Measurements from ENCODE around the gene KRTAP19-4.
"Not testable (repeated sequence)": the region's sequence is repeated elsewhere in the genome, so short reads cannot be mapped to it uniquely, and the experiment has no call there.

The KRTAP19-4 gene
- total RNA-seq, result 0 reads per million in 9 experiments

DNA sequence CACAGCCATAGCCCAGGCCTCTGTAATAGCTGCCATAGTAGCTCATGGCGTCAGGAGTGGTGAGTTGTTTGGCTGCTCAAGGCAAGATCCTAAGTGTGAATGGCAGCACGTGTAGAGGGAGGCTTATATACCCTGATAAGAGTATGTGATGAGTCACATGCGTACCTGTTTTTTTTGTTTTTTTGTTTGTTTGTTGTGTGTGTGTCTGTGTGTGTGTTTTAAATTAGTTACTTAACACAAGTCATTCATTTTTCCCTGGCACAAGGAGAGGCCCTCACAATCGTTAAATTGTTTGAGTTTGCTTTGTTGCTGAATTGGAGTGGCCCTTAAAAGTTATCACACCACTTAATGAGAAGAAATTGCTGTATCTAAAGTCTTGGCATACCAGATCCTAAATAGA, at the start of gene KRTAP19-4:
TSS of gene KRTAP19-4 (minus strand) at position 101 of the 400 bp plus-strand sequence. CDS start at position 46, 55 bp downstream.
- Mint-ChIP-seq H3K27ac (no peak within 1 kb of the TSS), H3K4me3 (no peak within 1 kb of the TSS), H3K4me1 (ENCODE audit: low read depth in 2 of 2) (no peaks in the 10 kb centered on the region), H3K36me3 (ENCODE audit: insufficient read depth) (no peaks in the 10 kb centered on the region), H3K27me3 (no peaks in the 10 kb centered on the region), H3K9me3 (no peaks in the 10 kb centered on the region)
- DNase-seq (no peak), ATAC-seq (replicated peaks) (no peak)

- no peak within 1 kb of the TSS for H3K27ac Mint-ChIP-seq
- H3K9me3 Mint-ChIP-seq, result peaks cover 5 to 7% of the 10 kb centered on the region in 2 donors
- ATAC-seq (replicated peaks) (no peak), DNase-seq (no peak)
- H3K27me3 Mint-ChIP-seq, result no peaks in the 10 kb centered on the region
- no peaks in the 10 kb centered on the region for H3K4me1 Mint-ChIP-seq (ENCODE audit: low read depth in 2 of 2)
- H3K36me3 Mint-ChIP-seq (ENCODE audit: insufficient read depth), result no peaks in the 10 kb centered on the region
- H3K4me3 Mint-ChIP-seq, result no peak within 1 kb of the TSS
Observed at GRCh38 chr21:30541764-30542163, 44.8 kb upstream of the KRTAP19-4 start, which contains the start of gene KRTAP19-6. Gene KRTAP19-6 (minus strand): TSS chr21:30541864. CDS start chr21:30541833, 31 bp downstream.

GRCh38 chr21:30518876-30519275, 21.9 kb upstream of the KRTAP19-4 start:
- no peak overlapping the region for H3K4me3 Mint-ChIP-seq

DNA sequence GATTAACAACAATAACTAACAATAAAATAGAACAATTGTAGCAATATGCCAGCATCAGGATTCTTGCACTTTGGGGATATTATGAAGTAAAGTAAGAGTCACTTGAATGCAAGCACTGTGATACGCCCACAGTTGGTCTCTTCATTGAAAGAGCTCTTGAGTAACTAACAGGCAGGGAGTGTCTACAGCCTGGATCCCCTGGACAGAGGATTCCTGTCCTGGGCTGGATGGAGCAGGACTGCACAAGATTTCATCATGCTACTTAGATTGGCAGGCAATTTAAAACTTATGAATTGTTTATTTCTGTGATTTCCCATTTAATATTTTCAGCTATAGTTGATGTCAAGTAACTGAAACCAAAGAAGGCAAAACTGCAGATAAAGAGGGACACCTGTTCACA, 18.7 kb upstream of the KRTAP19-4 start:
- H3K27ac Mint-ChIP-seq, result no peak overlapping the region
- no peaks in the 10 kb centered on the region for H3K4me1 Mint-ChIP-seq (ENCODE audit: low read depth in 2 of 2)
- H3K36me3 Mint-ChIP-seq (ENCODE audit: insufficient read depth), result no peaks in the 10 kb centered on the region
- no peak overlapping the region for H3K4me3 Mint-ChIP-seq
- DNase-seq (no peak), ATAC-seq (replicated peaks) (no peak)
- H3K27me3 Mint-ChIP-seq, result no peaks in the 10 kb centered on the region
- peaks cover 0 to 3% of the 10 kb centered on the region in 2 donors for H3K9me3 Mint-ChIP-seq

More at GRCh38 chr21:30518876-30519275, 21.9 kb upstream of the KRTAP19-4 start:
- no peaks in the 10 kb centered on the region for H3K27me3 Mint-ChIP-seq
- peaks cover 0 to 3% of the 10 kb centered on the region in 2 donors for H3K9me3 Mint-ChIP-seq
- no peaks in the 10 kb centered on the region for H3K36me3 Mint-ChIP-seq (ENCODE audit: insufficient read depth)
- H3K27ac Mint-ChIP-seq, result no peak overlapping the region
- H3K4me1 Mint-ChIP-seq (ENCODE audit: low read depth in 2 of 2), result no peaks in the 10 kb centered on the region
- no peak for DNase-seq
- ATAC-seq (replicated peaks), result no peak

- H3K27me3 Mint-ChIP-seq, DNase-seq: not testable (repeated sequence)
Observed at GRCh38 chr21:30505621-30506205, 8.7 kb upstream of the KRTAP19-4 start.

GRCh38 chr21:30502041-30502440, 5.1 kb upstream of the KRTAP19-4 start, which contains the start of gene KRTAP19-5:
Gene KRTAP19-5 (minus strand): TSS chr21:30502141. CDS start chr21:30502090, 51 bp downstream.
- H3K9me3 Mint-ChIP-seq, result peaks cover 0 to 4% of the 10 kb centered on the region in 2 donors
- no peaks in the 10 kb centered on the region for H3K4me1 Mint-ChIP-seq (ENCODE audit: low read depth in 2 of 2)
- H3K4me3 Mint-ChIP-seq, result no peak within 1 kb of the TSS
- no peak for DNase-seq
- H3K27me3 Mint-ChIP-seq, result no peaks in the 10 kb centered on the region
- ATAC-seq (replicated peaks), result no peak
- H3K36me3 Mint-ChIP-seq (ENCODE audit: insufficient read depth), result no peaks in the 10 kb centered on the region
- H3K27ac Mint-ChIP-seq, result no peak within 1 kb of the TSS

More at GRCh38 chr21:30505621-30506205, 8.7 kb upstream of the KRTAP19-4 start:
- H3K4me3 Mint-ChIP-seq; H3K27ac Mint-ChIP-seq; ATAC-seq (replicated peaks); H3K36me3 Mint-ChIP-seq (ENCODE audit: insufficient read depth); H3K4me1 Mint-ChIP-seq (ENCODE audit: low read depth in 2 of 2); H3K9me3 Mint-ChIP-seq: not testable (repeated sequence)

GRCh38 chr21:30491963-30492428, 5.0 kb downstream of the KRTAP19-4 start, which contains the start of gene KRTAP19-3:
Gene KRTAP19-3 (minus strand): TSS chr21:30492013. CDS start chr21:30491957, 56 bp downstream.
- Mint-ChIP-seq H3K36me3 (ENCODE audit: insufficient read depth) (no peaks in the 10 kb centered on the region), H3K4me1 (ENCODE audit: low read depth in 2 of 2) (no peaks in the 10 kb centered on the region), H3K27me3 (no peaks in the 10 kb centered on the region), H3K27ac (no peak within 1 kb of the TSS), H3K9me3 (peaks cover 0 to 5% of the 10 kb centered on the region in 2 donors), H3K4me3 (no peak within 1 kb of the TSS)
- ATAC-seq (replicated peaks), result no peak
- no peak for DNase-seq

DNA sequence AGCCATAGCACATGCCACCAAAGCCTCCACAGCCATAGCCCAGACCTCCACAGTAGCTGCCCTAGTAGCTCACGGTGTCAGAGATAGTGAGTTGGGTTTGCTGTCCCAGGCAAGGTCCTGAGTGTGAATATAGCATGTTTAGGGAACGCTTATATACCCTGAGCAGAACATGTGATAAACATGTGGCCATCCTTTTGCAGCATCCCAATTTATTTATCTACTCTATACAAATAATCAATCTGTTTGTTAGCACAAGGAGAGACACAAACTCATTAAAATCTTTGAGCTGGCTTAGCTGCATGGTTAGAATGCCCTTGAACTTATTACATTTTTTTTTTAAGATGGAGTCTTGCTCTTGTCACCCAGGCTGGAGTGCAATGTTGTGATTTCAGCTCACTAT, 9.6 kb downstream of the KRTAP19-4 start, which contains the start of gene KRTAP19-2:
TSS of gene KRTAP19-2 (minus strand) at position 101 of the 400 bp plus-strand sequence. CDS start at position 13, 88 bp downstream.
- Mint-ChIP-seq H3K27me3 (no peaks in the 10 kb centered on the region), H3K4me1 (ENCODE audit: low read depth in 2 of 2) (no peaks in the 10 kb centered on the region), H3K9me3 (peaks cover 0 to 6% of the 10 kb centered on the region in 2 donors), H3K36me3 (ENCODE audit: insufficient read depth) (no peaks in the 10 kb centered on the region), H3K27ac (no peak within 1 kb of the TSS), H3K4me3 (no peak within 1 kb of the TSS)
- ATAC-seq (replicated peaks) (no peak), DNase-seq (no peak)

DNA sequence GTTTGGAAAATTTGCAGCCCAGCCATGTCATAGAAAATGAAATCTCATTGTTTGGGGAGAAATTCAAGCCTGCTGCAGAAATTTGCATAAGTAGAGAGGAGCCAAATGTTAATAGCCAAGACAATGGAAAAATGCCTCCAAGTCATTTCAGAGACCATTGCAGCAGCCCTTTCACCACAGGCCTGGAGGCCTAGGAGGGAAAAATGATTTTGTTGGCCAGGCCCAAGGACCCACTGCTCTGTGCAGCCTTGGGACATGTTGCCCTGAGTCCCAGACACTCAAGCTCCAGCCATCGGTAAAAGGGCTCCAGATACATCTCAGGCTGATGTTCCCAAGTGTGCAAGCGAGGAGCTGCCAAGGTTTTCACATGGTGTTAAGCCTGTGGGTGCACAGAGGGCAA, 10.8 kb downstream of the KRTAP19-4 start:
- Mint-ChIP-seq H3K36me3 (ENCODE audit: insufficient read depth) (no peaks in the 10 kb centered on the region), H3K9me3 (peaks cover 0 to 5% of the 10 kb centered on the region in 2 donors), H3K4me1 (ENCODE audit: low read depth in 2 of 2) (no peaks in the 10 kb centered on the region), H3K4me3 (no peak overlapping the region), H3K27ac (no peak overlapping the region), H3K27me3 (no peaks in the 10 kb centered on the region)
- DNase-seq (no peak), ATAC-seq (replicated peaks) (no peak)

GRCh38 chr21:30482130-30482529, 14.8 kb downstream of the KRTAP19-4 start:
- ATAC-seq (replicated peaks) (no peak), DNase-seq (no peak)
- H3K27me3 Mint-ChIP-seq, result no peaks in the 10 kb centered on the region
- H3K4me3 Mint-ChIP-seq, result no peak overlapping the region
- H3K4me1 Mint-ChIP-seq (ENCODE audit: low read depth in 2 of 2), result no peaks in the 10 kb centered on the region
- H3K27ac Mint-ChIP-seq, result no peak overlapping the region
- H3K36me3 Mint-ChIP-seq (ENCODE audit: insufficient read depth), result no peaks in the 10 kb centered on the region
- peaks cover 0 to 3% of the 10 kb centered on the region in 2 donors for H3K9me3 Mint-ChIP-seq

GRCh38 chr21:30480145-30480544, 16.8 kb downstream of the KRTAP19-4 start, which contains the start of gene KRTAP19-1:
Gene KRTAP19-1 (minus strand): TSS chr21:30480367. CDS start chr21:30480317, 50 bp downstream.
- Mint-ChIP-seq H3K4me1 (ENCODE audit: low read depth in 2 of 2) (no peaks in the 10 kb centered on the region), H3K36me3 (ENCODE audit: insufficient read depth) (no peaks in the 10 kb centered on the region), H3K9me3 (no peaks in the 10 kb centered on the region), H3K4me3 (no peak within 1 kb of the TSS), H3K27ac (no peak within 1 kb of the TSS), H3K27me3 (no peaks in the 10 kb centered on the region)
- ATAC-seq (replicated peaks), result no peak
- DNase-seq, result no peak

DNA sequence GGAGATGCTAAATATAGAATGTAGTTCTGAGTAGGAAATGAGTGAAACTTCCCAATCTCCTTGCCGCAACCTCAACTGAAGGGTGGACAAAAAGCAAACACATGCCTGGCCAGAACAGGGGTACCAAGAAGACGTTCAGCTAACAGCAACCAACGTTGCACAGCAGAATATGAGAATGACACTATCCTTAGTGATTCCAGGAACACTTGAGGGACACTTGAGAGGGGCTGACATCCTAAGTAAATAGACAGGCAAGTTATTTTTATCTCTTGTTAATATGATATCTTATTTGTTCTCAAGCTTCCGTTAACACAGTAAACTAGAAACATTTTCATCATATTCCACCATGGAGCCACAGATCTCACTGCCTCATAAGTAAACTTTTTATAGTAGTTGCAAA, 17.7 kb downstream of the KRTAP19-4 start:
- Mint-ChIP-seq H3K4me3 (no peak overlapping the region), H3K27me3 (no peaks in the 10 kb centered on the region), H3K9me3 (no peaks in the 10 kb centered on the region), H3K27ac (no peak overlapping the region), H3K4me1 (ENCODE audit: low read depth in 2 of 2) (no peaks in the 10 kb centered on the region), H3K36me3 (ENCODE audit: insufficient read depth) (no peaks in the 10 kb centered on the region)
- DNase-seq (no peak), ATAC-seq (replicated peaks) (no peak)

- H3K9me3 Mint-ChIP-seq, result peaks cover 0 to 2% of the 10 kb centered on the region in 2 donors
- no peak overlapping the region for H3K27ac Mint-ChIP-seq
- ATAC-seq (replicated peaks) (no peak), DNase-seq (no peak)
- no peaks in the 10 kb centered on the region for H3K36me3 Mint-ChIP-seq (ENCODE audit: insufficient read depth)
- H3K4me1 Mint-ChIP-seq (ENCODE audit: low read depth in 2 of 2), result no peaks in the 10 kb centered on the region
- no peak overlapping the region for H3K4me3 Mint-ChIP-seq
- H3K27me3 Mint-ChIP-seq, result no peaks in the 10 kb centered on the region
Observed at GRCh38 chr21:30478004-30478403, 19.0 kb downstream of the KRTAP19-4 start.
